Epidermal melanocyte (primary cell): ENCODE results near the gene MYCBP2.
A peak's percentile ranks its signal among the peaks of the same experiment; 100 is the strongest.
"Not testable (repeated sequence)": the region's sequence is repeated elsewhere in the genome, so short reads cannot be mapped to it uniquely, and the experiment has no call there.

Source experiments
- DNase-seq: peaks from one replicate; pipeline ENCODE4 v3.0.0; 2011; ENCODE audit warnings: low spot score; ENCODE audit not compliant: insufficient read length

MYCBP2 gene

GRCh38 chr13:77337159-77337558, 10.3 kb upstream of the MYCBP2 start:
- DNase-seq: no peak

GRCh38 chr13:77335543-77335942, 8.6 kb upstream of the MYCBP2 start:
- DNase-seq: no peak

DNA sequence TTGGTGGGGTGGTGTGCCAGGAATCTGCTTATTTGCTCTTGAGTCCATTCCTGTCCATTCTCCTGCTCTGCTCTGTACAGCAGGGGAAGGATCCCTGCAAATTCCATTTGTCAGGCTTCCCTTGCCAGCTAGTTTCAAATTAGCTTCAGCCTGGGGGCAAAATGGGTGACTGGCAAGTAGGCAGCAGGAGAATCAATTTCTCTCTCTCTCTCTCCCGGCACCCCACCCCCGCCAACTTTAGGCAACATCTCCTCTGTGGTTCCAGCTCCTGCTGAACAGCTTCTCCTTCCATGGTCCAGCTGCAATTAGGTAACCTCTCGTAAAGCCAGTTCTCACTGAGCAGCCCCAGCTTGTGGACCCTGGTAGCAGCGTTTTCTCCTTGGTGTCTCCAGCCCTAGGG, 6.7 kb upstream of the MYCBP2 start:
- DNase-seq: no peak

GRCh38 chr13:77331421-77331820, 4.5 kb upstream of the MYCBP2 start:
- DNase-seq: no peak

- no peak for DNase-seq
Observed at GRCh38 chr13:77329911-77330584, 3.2 kb upstream of the MYCBP2 start.

GRCh38 chr13:77329133-77329910, 2.4 kb upstream of the MYCBP2 start:
- peak; percentile 83 for DNase-seq

DNA sequence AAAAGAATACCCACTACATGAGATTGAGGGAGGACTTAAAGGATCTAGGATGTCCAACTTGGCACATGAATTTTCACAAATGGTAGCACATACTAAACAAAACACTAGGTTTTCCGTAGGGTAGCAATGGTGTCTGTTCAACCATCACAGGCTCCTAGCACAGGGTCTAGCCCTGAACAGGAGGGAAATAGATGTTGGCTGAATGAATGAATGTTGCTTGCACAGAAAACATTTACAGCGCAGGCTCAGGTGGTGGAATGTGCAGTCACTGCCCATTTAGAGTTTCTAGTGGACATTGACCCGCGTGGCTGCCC, 1.9 kb upstream of the MYCBP2 start:
- DNase-seq: no peak

DNA sequence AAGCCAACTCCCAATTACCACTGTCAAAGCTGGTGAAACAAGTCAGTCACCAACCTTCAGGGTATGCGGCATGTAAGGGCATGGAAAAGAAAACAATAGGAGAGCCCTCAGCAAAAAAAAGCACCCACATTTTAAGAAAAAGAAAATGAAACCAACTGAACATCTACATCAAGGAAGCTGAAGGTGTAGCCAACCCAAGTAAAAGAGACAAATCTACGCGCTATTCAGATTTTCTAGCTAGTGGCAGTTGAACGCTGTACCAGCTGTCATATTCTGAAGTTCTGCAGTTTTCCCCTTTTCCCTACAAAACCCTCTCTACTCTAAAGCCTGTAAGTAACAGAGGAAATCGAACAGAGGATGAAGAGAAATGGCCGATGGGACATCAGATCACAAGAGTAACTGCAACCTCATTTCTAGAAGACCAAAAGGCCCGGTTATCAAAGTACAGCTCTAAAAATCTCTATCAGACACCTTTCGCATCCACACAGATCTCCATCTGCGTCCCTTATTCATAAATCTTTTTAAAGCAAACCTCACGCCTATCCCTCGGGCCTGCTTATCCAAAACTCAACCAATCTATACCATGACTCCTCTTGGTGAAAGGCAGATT, 1.4 kb downstream of the MYCBP2 start:
- DNase-seq: no peak

- DNase-seq: no peak
Observed at GRCh38 chr13:77323858-77324257, 3.0 kb downstream of the MYCBP2 start.

- no peak for DNase-seq
Observed at GRCh38 chr13:77319536-77319935, 7.4 kb downstream of the MYCBP2 start.

DNA sequence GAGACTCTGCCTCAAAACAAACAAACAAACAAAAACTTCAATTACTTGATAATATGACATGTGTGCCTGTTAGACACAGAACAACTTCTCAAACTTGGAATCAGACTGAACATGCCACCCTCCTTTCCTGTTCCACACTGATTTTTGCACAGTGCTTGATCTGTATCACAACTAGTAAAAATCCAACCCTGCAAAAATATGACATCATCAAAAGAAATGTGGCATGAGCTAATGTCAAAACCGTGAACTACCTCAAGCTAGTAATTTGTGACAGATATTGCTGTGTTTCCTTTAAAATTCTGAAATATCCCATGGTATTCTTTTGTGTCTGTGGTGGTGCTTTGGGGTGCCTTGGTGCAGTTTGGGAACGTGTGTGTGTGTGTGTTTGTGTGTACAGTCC, 8.2 kb downstream of the MYCBP2 start:
- no peak for DNase-seq

DNA sequence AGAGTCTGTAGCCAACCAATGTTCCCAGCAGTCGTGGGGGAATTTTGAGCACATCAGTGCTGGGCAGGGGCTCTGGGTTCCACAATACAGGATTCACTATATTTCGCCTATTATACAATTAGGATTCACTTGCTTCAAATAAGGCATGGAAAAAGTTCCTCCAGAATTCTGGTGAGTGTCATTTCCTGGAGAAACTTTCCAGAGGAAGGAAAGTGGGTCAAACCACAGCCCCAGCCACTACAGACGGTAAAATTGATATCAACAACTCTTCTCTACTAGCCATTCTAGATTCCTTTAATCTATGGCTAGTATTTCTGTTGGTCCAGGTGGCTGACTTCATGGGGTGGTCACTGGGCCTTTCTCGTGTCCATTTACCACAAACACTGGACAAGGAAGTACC, 10.5 kb downstream of the MYCBP2 start:
- DNase-seq: no peak

- not testable (repeated sequence) for DNase-seq
Observed at GRCh38 chr13:77315509-77315908, 11.4 kb downstream of the MYCBP2 start.

GRCh38 chr13:77313923-77314322, 13.0 kb downstream of the MYCBP2 start:
- no peak for DNase-seq

- no peak for DNase-seq
Observed at GRCh38 chr13:77312311-77312710, 14.6 kb downstream of the MYCBP2 start.

DNA sequence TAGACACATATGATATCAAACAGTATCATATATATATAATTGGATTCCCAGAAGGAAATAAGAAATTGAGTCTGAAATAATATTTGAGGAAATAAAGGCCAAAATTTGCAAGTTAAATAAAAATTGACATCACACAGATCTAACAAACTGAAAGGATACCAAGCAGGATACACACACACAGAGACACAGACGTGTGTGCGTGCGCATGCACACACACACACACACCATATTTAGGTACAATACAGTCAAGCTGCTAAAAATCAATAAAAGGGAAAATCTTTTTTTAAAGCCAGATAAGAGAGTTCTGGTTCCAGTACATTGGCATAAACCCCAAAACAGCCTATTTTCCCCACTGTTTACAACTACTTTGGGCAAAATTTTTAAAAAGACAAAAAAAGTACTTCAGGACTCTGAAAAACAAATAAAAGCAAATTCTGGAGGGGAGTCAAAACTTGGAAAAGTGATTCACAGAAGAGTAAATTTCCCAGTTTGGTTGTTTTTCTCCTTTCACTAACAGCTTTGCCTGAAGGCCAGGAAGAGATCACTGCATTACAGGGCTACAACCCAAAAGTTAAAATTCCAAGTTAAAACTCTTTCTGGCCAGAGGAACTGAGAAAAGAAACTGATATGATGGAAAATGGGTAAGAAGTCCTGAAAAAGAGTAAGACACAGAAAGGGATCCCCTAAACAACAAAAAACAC, 16.2 kb downstream of the MYCBP2 start:
- no peak for DNase-seq

- no peak for DNase-seq
Observed at GRCh38 chr13:77310161-77310560, 16.7 kb downstream of the MYCBP2 start.

- DNase-seq: no peak
Observed at GRCh38 chr13:77309254-77309653, 17.6 kb downstream of the MYCBP2 start.

DNA sequence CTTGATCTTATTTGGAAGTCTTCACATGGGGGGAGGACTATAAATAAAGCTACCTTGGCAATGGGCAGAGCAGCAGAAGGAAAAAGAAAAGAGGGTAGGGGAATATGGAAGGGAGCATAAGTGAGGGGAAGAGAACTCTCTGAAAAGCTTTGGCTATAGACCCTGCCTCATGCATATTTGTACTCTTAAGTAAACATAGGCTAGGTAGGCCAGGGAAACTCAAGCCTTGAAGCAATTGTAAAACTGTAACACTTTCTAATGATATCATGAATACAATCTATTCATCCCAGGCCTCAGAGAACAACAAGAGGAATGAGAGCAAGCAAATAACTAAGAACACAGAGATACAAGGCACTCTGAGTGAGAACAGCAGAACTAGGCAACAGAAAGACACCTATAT, 20.4 kb downstream of the MYCBP2 start:
- no peak for DNase-seq

DNA sequence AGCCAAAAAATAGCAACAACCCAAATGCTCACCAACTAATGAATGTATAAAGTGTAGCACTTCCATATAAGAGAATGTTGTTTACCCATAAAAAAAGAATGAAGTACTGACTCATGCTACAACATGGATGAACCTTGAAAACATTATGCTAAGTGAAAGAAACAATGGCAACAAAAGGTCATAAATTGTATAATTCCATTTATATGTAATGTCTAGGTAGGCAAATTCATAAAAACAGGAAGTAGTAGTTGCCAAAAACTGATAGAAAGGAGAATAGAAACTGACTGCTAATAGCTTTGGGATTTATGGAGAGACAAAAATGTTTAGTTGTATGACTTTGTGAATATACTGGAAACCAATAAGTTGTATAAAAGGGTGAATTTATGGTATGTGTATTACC, 21.6 kb downstream of the MYCBP2 start:
- DNase-seq: no peak

DNA sequence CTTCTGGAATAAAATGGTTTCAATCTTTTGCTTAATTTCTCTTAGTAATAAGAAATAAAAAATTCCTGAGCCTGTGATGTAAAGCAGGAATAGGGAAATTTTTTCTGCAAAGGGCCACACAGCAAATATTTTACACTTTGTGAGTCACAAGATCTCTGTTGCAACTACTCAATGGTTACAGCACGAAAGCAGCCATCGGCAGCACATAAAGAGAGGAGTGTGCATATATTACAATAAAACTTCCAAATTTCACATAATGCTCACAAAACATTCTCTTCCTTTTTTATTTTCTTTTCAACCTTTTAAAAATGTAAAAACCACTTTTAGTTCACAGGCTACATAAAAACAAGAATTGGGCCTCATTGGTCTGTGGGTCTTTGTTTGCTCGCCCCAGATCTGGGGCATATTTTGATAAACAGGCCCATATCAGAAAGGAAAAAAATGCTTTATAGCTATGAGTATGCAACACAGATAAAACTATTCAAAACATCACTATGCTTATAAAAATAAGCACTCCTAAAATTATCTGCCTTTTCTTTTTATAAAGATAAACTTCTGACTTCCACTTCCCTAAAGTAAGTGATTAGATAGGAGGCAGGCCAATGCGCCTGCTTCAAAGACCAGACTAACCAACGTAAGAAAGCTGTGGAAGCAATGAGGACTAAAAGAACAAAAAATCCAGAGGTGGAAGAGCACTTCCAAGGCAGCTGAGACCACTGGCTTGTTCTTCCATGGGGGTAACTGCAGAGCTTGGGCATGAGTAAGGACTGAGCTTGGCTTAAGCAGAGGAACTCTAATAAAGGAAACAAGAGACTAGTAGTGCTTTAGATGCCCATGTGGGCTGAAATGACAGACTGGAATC, 26.5 kb downstream of the MYCBP2 start:
- no peak for DNase-seq
